ENCODE measurements around the gene SPRED2. TPM values are rescaled to one million over a fixed set of nuclear protein-coding genes. Genes with fewer than 3 reads are reported as not detected.

Gene SPRED2
- total RNA-seq, 1 experiment from 2014 or later, result 33.3 TPM

GRCh38 chr2:65403529-65403915 lies 28.9 kb downstream of the SPRED2 start:
- H3K36me3 Mint-ChIP-seq (ENCODE audit: insufficient read depth, unreplicated experiment), result peaks cover 6% of the 10 kb centered on the region
- CTCF ChIA-PET, result no interaction called here
- no peak overlapping the region for H3K4me3 Mint-ChIP-seq (ENCODE audit: low read depth, unreplicated experiment)
- H3K27me3 Mint-ChIP-seq (ENCODE audit: unreplicated experiment), result no peaks in the 10 kb centered on the region
- no peak overlapping the region for H3K27ac Mint-ChIP-seq (ENCODE audit: unreplicated experiment)
- no TSS peak for BruUV-seq (replicated peaks)
- peaks cover 34% of the 10 kb centered on the region for H3K4me1 Mint-ChIP-seq (ENCODE audit: low read depth, unreplicated experiment)
- no peaks in the 10 kb centered on the region for H3K9me3 Mint-ChIP-seq (ENCODE audit: low read depth, unreplicated experiment)
- DNase-seq, result no peak
- no peak for TF ChIP-seq CTCF (IDR thresholded peaks at IDR 0.05; ENCODE audit: unreplicated experiment)
- intact Hi-C loops (cut with micrococcal nuclease; ENCODE audit: unreplicated experiment), result no loop called here

GRCh38 chr2:65402780-65403528 lies 29.4 kb downstream of the SPRED2 start:
- CTCF ChIA-PET, result no interaction called here
- Mint-ChIP-seq H3K36me3 (ENCODE audit: insufficient read depth, unreplicated experiment) (peaks cover 6% of the 10 kb centered on the region), H3K4me3 (ENCODE audit: low read depth, unreplicated experiment) (no peak overlapping the region), H3K27me3 (ENCODE audit: unreplicated experiment) (no peaks in the 10 kb centered on the region), H3K9me3 (ENCODE audit: low read depth, unreplicated experiment) (no peaks in the 10 kb centered on the region), H3K4me1 (ENCODE audit: low read depth, unreplicated experiment) (peaks cover 29% of the 10 kb centered on the region), H3K27ac (ENCODE audit: unreplicated experiment) (no peak overlapping the region)
- intact Hi-C loops (cut with micrococcal nuclease; ENCODE audit: unreplicated experiment), result no loop called here
- no peak for DNase-seq
- no peak for TF ChIP-seq CTCF (IDR thresholded peaks at IDR 0.05; ENCODE audit: unreplicated experiment)
- BruUV-seq (replicated peaks), result no TSS peak

GRCh38 chr2:65402323-65402722 lies 30.1 kb downstream of the SPRED2 start:
- H3K9me3 Mint-ChIP-seq (ENCODE audit: low read depth, unreplicated experiment), result no peaks in the 10 kb centered on the region
- no peak for DNase-seq
- no peaks in the 10 kb centered on the region for H3K27me3 Mint-ChIP-seq (ENCODE audit: unreplicated experiment)
- peaks cover 6% of the 10 kb centered on the region for H3K36me3 Mint-ChIP-seq (ENCODE audit: insufficient read depth, unreplicated experiment)
- no TSS peak for BruUV-seq (replicated peaks)
- intact Hi-C loops (cut with micrococcal nuclease; ENCODE audit: unreplicated experiment), result no loop called here
- H3K4me1 Mint-ChIP-seq (ENCODE audit: low read depth, unreplicated experiment), result peaks cover 27% of the 10 kb centered on the region
- CTCF ChIA-PET, result interaction anchor here (0.7 kb wide), 1 partner anchor 10 kb away, joined by 4 read pairs; no protein-coding TSS in a partner anchor
- no peak overlapping the region for H3K27ac Mint-ChIP-seq (ENCODE audit: unreplicated experiment)
- H3K4me3 Mint-ChIP-seq (ENCODE audit: low read depth, unreplicated experiment), result no peak overlapping the region
- no peak for TF ChIP-seq CTCF (IDR thresholded peaks at IDR 0.05; ENCODE audit: unreplicated experiment)

- Mint-ChIP-seq H3K9me3 (ENCODE audit: low read depth, unreplicated experiment) (no peaks in the 10 kb centered on the region), H3K4me1 (ENCODE audit: low read depth, unreplicated experiment) (peaks cover 20% of the 10 kb centered on the region), H3K4me3 (ENCODE audit: low read depth, unreplicated experiment) (no peak overlapping the region), H3K27ac (ENCODE audit: unreplicated experiment) (no peak overlapping the region), H3K27me3 (ENCODE audit: unreplicated experiment) (no peaks in the 10 kb centered on the region), H3K36me3 (ENCODE audit: insufficient read depth, unreplicated experiment) (no peaks in the 10 kb centered on the region)
- CTCF ChIA-PET, result interaction anchor here (0.7 to 0.9 kb wide), 3 partner anchors 8 to 649 kb away, joined by 3 read pairs; no protein-coding TSS in a partner anchor
- DNase-seq, result no peak
- intact Hi-C loops (cut with micrococcal nuclease; ENCODE audit: unreplicated experiment), result no loop called here
- TF ChIP-seq CTCF (IDR thresholded peaks at IDR 0.05; ENCODE audit: unreplicated experiment), result no peak
- no TSS peak for BruUV-seq (replicated peaks)
Measured at GRCh38 chr2:65397122-65397521, 35.3 kb downstream of the SPRED2 start.
